Measurements from ENCODE around the gene SPTBN4.
A peak's percentile ranks its signal among the peaks of the same experiment; 100 is the strongest.

DNA sequence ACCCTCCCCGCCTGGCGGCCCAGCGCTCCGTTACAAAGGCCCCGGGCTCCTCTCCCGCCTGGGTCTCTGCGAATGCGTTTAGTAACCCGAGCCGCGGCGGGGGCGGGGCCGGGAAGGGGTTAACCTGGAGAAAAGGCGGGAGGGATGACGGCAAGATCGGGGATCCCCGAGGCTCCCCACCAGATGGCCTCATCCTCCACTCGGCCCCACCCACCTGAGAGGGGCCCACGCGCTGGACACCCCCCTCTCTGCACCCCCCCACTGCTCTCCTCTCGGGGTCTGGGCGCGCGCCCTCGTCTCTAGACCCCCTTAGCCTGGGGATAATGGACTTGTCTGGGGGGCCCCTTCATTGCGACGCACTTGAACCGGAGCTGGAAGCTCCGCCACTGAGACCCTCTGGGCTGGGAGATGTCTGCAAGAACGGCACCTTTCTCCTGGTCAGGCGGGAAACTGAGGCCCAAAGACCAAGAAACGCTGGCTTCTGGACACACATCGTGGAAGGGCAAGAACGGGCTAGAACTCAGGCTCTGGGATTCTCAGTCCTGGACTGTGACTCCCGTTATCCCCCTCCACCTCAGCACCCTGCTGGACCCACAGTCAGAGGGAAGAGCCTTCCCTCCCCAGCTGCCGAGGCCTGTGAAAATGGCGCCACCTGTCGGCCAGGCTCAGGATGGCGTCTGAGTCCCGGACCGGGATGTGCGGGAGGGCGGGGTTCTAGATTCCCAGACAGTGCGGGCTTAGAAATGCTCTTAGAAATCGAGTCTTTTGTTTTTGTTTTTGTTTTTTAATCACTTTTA is 131.5 kb downstream of the SPTBN4 start:
- TF ChIP-seq, protein P1, sequence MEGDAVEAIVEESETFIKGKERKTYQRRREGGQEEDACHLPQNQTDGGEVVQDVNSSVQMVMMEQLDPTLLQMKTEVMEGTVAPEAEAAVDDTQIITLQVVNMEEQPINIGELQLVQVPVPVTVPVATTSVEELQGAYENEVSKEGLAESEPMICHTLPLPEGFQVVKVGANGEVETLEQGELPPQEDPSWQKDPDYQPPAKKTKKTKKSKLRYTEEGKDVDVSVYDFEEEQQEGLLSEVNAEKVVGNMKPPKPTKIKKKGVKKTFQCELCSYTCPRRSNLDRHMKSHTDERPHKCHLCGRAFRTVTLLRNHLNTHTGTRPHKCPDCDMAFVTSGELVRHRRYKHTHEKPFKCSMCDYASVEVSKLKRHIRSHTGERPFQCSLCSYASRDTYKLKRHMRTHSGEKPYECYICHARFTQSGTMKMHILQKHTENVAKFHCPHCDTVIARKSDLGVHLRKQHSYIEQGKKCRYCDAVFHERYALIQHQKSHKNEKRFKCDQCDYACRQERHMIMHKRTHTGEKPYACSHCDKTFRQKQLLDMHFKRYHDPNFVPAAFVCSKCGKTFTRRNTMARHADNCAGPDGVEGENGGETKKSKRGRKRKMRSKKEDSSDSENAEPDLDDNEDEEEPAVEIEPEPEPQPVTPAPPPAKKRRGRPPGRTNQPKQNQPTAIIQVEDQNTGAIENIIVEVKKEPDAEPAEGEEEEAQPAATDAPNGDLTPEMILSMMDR (IDR thresholded peaks at IDR 0.05; ENCODE audit: low read length): peak; percentile 95
- no peak for TF ChIP-seq EZH2 (IDR thresholded peaks at IDR 0.05; ENCODE audit: borderline replicate concordance, low read length)

Data from OCI-LY1 (cell line).